KOPT-K1 (cell line): ENCODE results near the gene HBE1.

Experiments used
- H3K27ac ChIP-seq: fragments of 200-600 bp; sonication (generic); 2 replicates; pipeline ENCODE4 v1.5.1; 2016; ENCODE audit warnings: antibody characterized with exemption, mild to moderate bottlenecking, low read depth, low read length; ENCODE audit not compliant: poor library complexity, severe bottlenecking
- H3K36me3 ChIP-seq: fragments of 200-600 bp; sonication (generic); 2 replicates; pipeline ENCODE4 v1.5.1; 2017; ENCODE audit warnings: antibody characterized with exemption, mild to moderate bottlenecking, low read length, moderate library complexity; ENCODE audit not compliant: insufficient read depth
- H3K9me3 ChIP-seq: fragments of 200-600 bp; sonication (generic); 2 replicates; pipeline ENCODE4 v1.5.1; 2017; ENCODE audit warnings: antibody characterized with exemption, low read length, mild to moderate bottlenecking; ENCODE audit not compliant: insufficient read depth, poor library complexity, severe bottlenecking

HBE1 gene

GRCh38 chr11:5290106-5290505 is 20.4 kb upstream of the HBE1 start:
- Histone ChIP-seq H3K27ac (no peak overlapping the region), H3K9me3 (no peaks in the 10 kb centered on the region), H3K36me3 (no peaks in the 10 kb centered on the region)

- Histone ChIP-seq H3K27ac (no peak overlapping the region), H3K9me3 (no peaks in the 10 kb centered on the region), H3K36me3 (no peaks in the 10 kb centered on the region)
Measured at GRCh38 chr11:5289696-5290095, 20.0 kb upstream of the HBE1 start.

- no peaks in the 10 kb centered on the region for H3K9me3 ChIP-seq
- no peak overlapping the region for H3K27ac ChIP-seq
- H3K36me3 ChIP-seq, result no peaks in the 10 kb centered on the region
Measured at GRCh38 chr11:5288906-5289550, 19.3 kb upstream of the HBE1 start.

- Histone ChIP-seq H3K27ac (no peak overlapping the region), H3K36me3 (no peaks in the 10 kb centered on the region), H3K9me3 (no peaks in the 10 kb centered on the region)
Measured at GRCh38 chr11:5288108-5288905, 18.6 kb upstream of the HBE1 start.

- Histone ChIP-seq H3K9me3 (no peaks in the 10 kb centered on the region), H3K36me3 (no peaks in the 10 kb centered on the region), H3K27ac (no peak overlapping the region)
Measured at GRCh38 chr11:5286901-5287300, 17.2 kb upstream of the HBE1 start.

GRCh38 chr11:5286351-5286750 is 16.6 kb upstream of the HBE1 start:
- Histone ChIP-seq H3K9me3 (no peaks in the 10 kb centered on the region), H3K36me3 (no peaks in the 10 kb centered on the region), H3K27ac (no peak overlapping the region)

- Histone ChIP-seq H3K27ac (no peak overlapping the region), H3K36me3 (no peaks in the 10 kb centered on the region), H3K9me3 (no peaks in the 10 kb centered on the region)
Measured at GRCh38 chr11:5285703-5286340, 16.1 kb upstream of the HBE1 start.

- Histone ChIP-seq H3K27ac (no peak overlapping the region), H3K9me3 (no peaks in the 10 kb centered on the region), H3K36me3 (no peaks in the 10 kb centered on the region)
Measured at GRCh38 chr11:5284637-5285036, 14.9 kb upstream of the HBE1 start.

GRCh38 chr11:5283882-5284281 is 14.1 kb upstream of the HBE1 start:
- H3K9me3 ChIP-seq, result no peaks in the 10 kb centered on the region
- H3K27ac ChIP-seq, result no peak overlapping the region
- no peaks in the 10 kb centered on the region for H3K36me3 ChIP-seq

GRCh38 chr11:5283086-5283485 is 13.3 kb upstream of the HBE1 start:
- H3K9me3 ChIP-seq, result no peaks in the 10 kb centered on the region

GRCh38 chr11:5282628-5283027 is 12.9 kb upstream of the HBE1 start:
- H3K36me3 ChIP-seq, result no peaks in the 10 kb centered on the region

More at GRCh38 chr11:5283086-5283485, 13.3 kb upstream of the HBE1 start:
- no peak overlapping the region for H3K27ac ChIP-seq
- H3K36me3 ChIP-seq, result no peaks in the 10 kb centered on the region

GRCh38 chr11:5281596-5281995 is 11.9 kb upstream of the HBE1 start:
- Histone ChIP-seq H3K9me3 (no peaks in the 10 kb centered on the region), H3K36me3 (no peaks in the 10 kb centered on the region), H3K27ac (no peak overlapping the region)

More at GRCh38 chr11:5282628-5283027, 12.9 kb upstream of the HBE1 start:
- H3K9me3 ChIP-seq, result no peaks in the 10 kb centered on the region
- H3K27ac ChIP-seq, result no peak overlapping the region

- no peaks in the 10 kb centered on the region for H3K9me3 ChIP-seq
- H3K27ac ChIP-seq, result no peak overlapping the region
- no peaks in the 10 kb centered on the region for H3K36me3 ChIP-seq
Measured at GRCh38 chr11:5280582-5281102, 10.9 kb upstream of the HBE1 start.

GRCh38 chr11:5279471-5280090 is 9.8 kb upstream of the HBE1 start:
- Histone ChIP-seq H3K36me3 (no peaks in the 10 kb centered on the region), H3K27ac (no peak overlapping the region), H3K9me3 (no peaks in the 10 kb centered on the region)

GRCh38 chr11:5277807-5278382 is 8.2 kb upstream of the HBE1 start:
- Histone ChIP-seq H3K27ac (no peak overlapping the region), H3K36me3 (no peaks in the 10 kb centered on the region), H3K9me3 (no peaks in the 10 kb centered on the region)
